GM12878 (cell line): ENCODE data around the gene ISG20.

Experiments used
- ATF3 ChIP-seq: IDR thresholded peaks from 2 replicates; pipeline ENCODE4 v1.6.1; 2011; ENCODE audit warnings: low read depth, mild to moderate bottlenecking, low read length, moderate library complexity, borderline replicate concordance; ENCODE audit errors: extremely low read depth
- CBX3 ChIP-seq: fragments of 200-600 bp; sonication (generic); IDR thresholded peaks from 2 replicates; pipeline ENCODE4 v1.6.1; 2016; ENCODE audit warnings: low read depth, borderline replicate concordance
- CTCF ChIP-seq, 3 experiments: IDR thresholded peaks in 2 of 3; conservative IDR thresholded peaks in 1 of 3; 2 replicates each; pipeline ENCODE4 v1.5.1; 2011; ENCODE audit warnings: low read depth in 3 of 3, low read length in 3 of 3, mild to moderate bottlenecking in 3 of 3, control low read depth in 2 of 3, moderate library complexity in 2 of 3, inconsistent platforms in 1 of 3, mixed read lengths in 1 of 3; ENCODE audit not compliant: control insufficient read depth in 2 of 3, insufficient read depth in 1 of 3; ENCODE audit errors: extremely low read depth in 1 of 3
- EP300 ChIP-seq, 2 experiments: fragments of 150-350 bp in 1 of 2; IDR thresholded peaks; 2 replicates each; pipeline ENCODE4 v1.6.1; 2011 to 2012; ENCODE audit warnings: low read depth in 2 of 2, low read length in 2 of 2, borderline replicate concordance in 1 of 2, improper control_type of control experiment in 1 of 2, inconsistent platforms in 1 of 2; ENCODE audit not compliant: control insufficient read depth in 1 of 2
- EZH2 ChIP-seq: IDR thresholded peaks from 2 replicates; pipeline ENCODE4 v1.6.1; 2012; ENCODE audit warnings: low read depth, mild to moderate bottlenecking, control low read depth, inconsistent platforms, low read length, borderline replicate concordance; ENCODE audit not compliant: control insufficient read depth
- MYB ChIP-seq: fragments of 150-350 bp; IDR thresholded peaks from 2 replicates; pipeline ENCODE4 v1.6.1; 2014; ENCODE audit warnings: mild to moderate bottlenecking, low read depth, low read length, borderline replicate concordance
- POLR2A ChIP-seq: IDR thresholded peaks from 2 replicates; pipeline ENCODE4 v1.6.1; 2011; ENCODE audit warnings: low read depth, mild to moderate bottlenecking, low read length
- RAD21 ChIP-seq: IDR thresholded peaks from 2 replicates; pipeline ENCODE4 v1.6.1; 2011; ENCODE audit warnings: mild to moderate bottlenecking, low read depth, low read length, moderate library complexity; ENCODE audit not compliant: insufficient read depth
- RAD51 ChIP-seq: fragments of 450-650 bp; IDR thresholded peaks from 2 replicates; pipeline ENCODE4 v1.6.1; 2016; ENCODE audit warnings: moderate library complexity, mild to moderate bottlenecking, inconsistent platforms
- SMARCA5 ChIP-seq: fragments of 450-650 bp; IDR thresholded peaks from 2 replicates; pipeline ENCODE4 v1.6.1; 2017; ENCODE audit warnings: mild to moderate bottlenecking
- SMC3 ChIP-seq: IDR thresholded peaks from 2 replicates; pipeline ENCODE4 v1.6.1; 2011; ENCODE audit warnings: low read length, improper control_type of control experiment, borderline replicate concordance
- SREBF2 ChIP-seq: IDR thresholded peaks from 2 replicates; pipeline ENCODE4 v1.6.1; 2012; ENCODE audit warnings: mild to moderate bottlenecking, low read length
- YY1 ChIP-seq: IDR thresholded peaks from 2 replicates; pipeline ENCODE4 v1.6.1; 2011; ENCODE audit warnings: low read depth, mild to moderate bottlenecking, low read length
- ZBTB33 ChIP-seq: fragments of 450-650 bp; IDR thresholded peaks from 2 replicates; pipeline ENCODE4 v1.6.1; 2017; ENCODE audit warnings: mild to moderate bottlenecking

DNA sequence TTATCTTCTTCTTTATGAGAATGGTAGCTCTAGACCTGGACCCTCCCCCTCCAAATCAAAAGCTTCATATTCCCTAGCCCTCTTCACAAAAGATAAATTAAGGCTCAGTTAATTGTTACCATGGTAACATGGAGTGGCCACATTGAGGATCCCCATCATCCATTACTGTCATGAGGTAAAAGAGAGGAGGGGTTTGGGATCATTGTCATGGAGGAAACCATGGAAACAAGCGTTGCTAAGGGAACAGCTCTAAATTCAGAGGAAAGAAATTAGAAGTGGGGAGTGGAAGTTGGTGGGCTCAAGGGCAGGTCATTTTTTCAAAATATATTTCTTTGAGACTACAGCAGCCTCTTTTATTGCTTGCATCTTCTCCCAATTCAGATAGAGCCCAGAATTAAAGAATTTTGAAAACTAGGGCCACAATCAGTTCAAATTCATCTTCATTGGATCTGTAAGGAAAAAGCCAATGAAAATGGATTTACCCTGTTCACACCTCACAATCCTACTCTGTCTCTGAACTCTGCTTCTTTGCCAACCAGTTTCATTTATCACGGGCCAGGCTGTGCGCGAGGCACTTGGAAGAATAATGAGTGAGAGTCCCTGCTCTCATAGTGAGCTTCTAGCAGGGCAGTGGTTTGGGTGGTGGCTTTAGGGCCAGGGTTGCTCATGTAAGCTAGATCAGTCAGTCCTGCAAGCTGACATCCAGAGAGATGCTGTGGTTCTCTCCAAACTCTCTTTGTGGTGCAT lies 29.3 kb upstream of the ISG20 start:
- TF ChIP-seq MYB (no peak), EP300 (IDR thresholded peaks at IDR 0.05; ENCODE audit: borderline replicate concordance in 1 of 2, control insufficient read depth in 1 of 2, low read depth in 2 of 2, low read length in 2 of 2) (no peak), SMC3 (no peak), YY1 (no peak), POLR2A (no peak), RAD21 (no peak), ATF3 (no peak), RAD51 (no peak), CTCF (IDR thresholded peaks at IDR 0.05 in 2 of 3, conservative IDR thresholded peaks at IDR 0.05 in 1 of 3; ENCODE audit: control insufficient read depth in 2 of 3, extremely low read depth in 1 of 3, insufficient read depth in 1 of 3, low read depth in 3 of 3, low read length in 3 of 3) (no peak), SMARCA5 (no peak), CBX3 (no peak), EZH2 (no peak), ZBTB33 (no peak), SREBF2 (no peak)
